GM19043 (cell line): ENCODE results near the gene SLC17A7.
A peak's percentile ranks its signal among the peaks of the same experiment; 100 is the strongest.
"Not testable (repeated sequence)": the region's sequence is repeated elsewhere in the genome, so short reads cannot be mapped to it uniquely, and the experiment has no call there.

Experiments
- ATAC-seq: cut with Tn5 transposase; IDR thresholded peaks from one replicate; pipeline ENCODE4 v1.9.1; 2021; ENCODE audit warnings: low read depth; ENCODE audit not compliant: unreplicated experiment

SLC17A7 gene

GRCh38 chr19:49441210-49441959, at the start of gene SLC17A7:
SLC17A7 (minus strand) TSS chr19:49441527; CDS start chr19:49441379, 148 bp downstream.
- no peak for ATAC-seq

- no peak for ATAC-seq
Measured at GRCh38 chr19:49490287-49491029, 49.1 kb upstream of the SLC17A7 start.

GRCh38 chr19:49489601-49490167, 48.4 kb upstream of the SLC17A7 start:
- ATAC-seq = no peak

GRCh38 chr19:49488863-49489537, 47.7 kb upstream of the SLC17A7 start:
- ATAC-seq = no peak

- ATAC-seq = no peak
Measured at GRCh38 chr19:49488046-49488862, 46.9 kb upstream of the SLC17A7 start.

- ATAC-seq = peak; percentile 79
Measured at GRCh38 chr19:49487277-49488045, 46.1 kb upstream of the SLC17A7 start, which contains the start of gene RPL13A. RPL13A (plus strand) TSS chr19:49487608; CDS start chr19:49487630, 22 bp downstream.

- no peak for ATAC-seq
Measured at GRCh38 chr19:49486710-49487276, 45.5 kb upstream of the SLC17A7 start.

GRCh38 chr19:49486232-49486631, 44.9 kb upstream of the SLC17A7 start:
- no peak for ATAC-seq

- ATAC-seq = no peak
Measured at GRCh38 chr19:49481020-49481683, 39.8 kb upstream of the SLC17A7 start.

GRCh38 chr19:49479975-49480628, 38.8 kb upstream of the SLC17A7 start:
- no peak for ATAC-seq

GRCh38 chr19:49475995-49476880, 34.9 kb upstream of the SLC17A7 start:
- no peak for ATAC-seq

GRCh38 chr19:49475191-49475917, 34.0 kb upstream of the SLC17A7 start:
- ATAC-seq = no peak

GRCh38 chr19:49474542-49474924, 33.2 kb upstream of the SLC17A7 start:
- no peak for ATAC-seq

- no peak for ATAC-seq
Measured at GRCh38 chr19:49473868-49474541, 32.7 kb upstream of the SLC17A7 start, which contains the start of gene FLT3LG. FLT3LG (plus strand) TSS chr19:49474215; CDS start chr19:49474640, 425 bp downstream.

GRCh38 chr19:49473501-49473867, 32.2 kb upstream of the SLC17A7 start:
- not testable (repeated sequence) for ATAC-seq

GRCh38 chr19:49472936-49473335, 31.6 kb upstream of the SLC17A7 start:
- no peak for ATAC-seq
